B cell (primary cell): ENCODE measurements around the gene PDCD11. TPM values are rescaled to one million over a fixed set of nuclear protein-coding genes. Genes with fewer than 3 reads are reported as not detected.
A peak's percentile ranks its signal among the peaks of the same experiment; 100 is the strongest.

ENCODE experiments used
- ATAC-seq: fragments of 200-7000 bp; cut with Tn5 transposase; one replicate; pipeline ENCODE4 v1.10.0; 2021; ENCODE audit warnings: low read depth, mild to moderate bottlenecking, moderate number of reproducible peaks, moderate library complexity
- CTCF ChIA-PET: fragments of 350-600 bp; sonication (Branson Sonifier 250); formaldehyde crosslinking; loops from one replicate; lab custom pipeline; 2021; ENCODE audit warnings: antibody characterized with exemption, inconsistent platforms; lab: Charles Lee
- POLR2A ChIA-PET: fragments of 350-600 bp; sonication (Branson Sonifier 250); formaldehyde crosslinking; loops from one replicate; lab custom pipeline; 2021; ENCODE audit warnings: antibody characterized with exemption; lab: Charles Lee
- DNase-seq: peaks from one replicate; pipeline ENCODE4 v3.0.0; 2013
- H2AFZ ChIP-seq: 2 replicates; pipeline ENCODE4 v1.6.1; 2012; ENCODE audit warnings: mild to moderate bottlenecking, low read depth, low read length; ENCODE audit not compliant: insufficient read depth, poor library complexity, severe bottlenecking
- H3K27ac ChIP-seq, 2 donors: 1 replicate in 1 of 2; 2 replicates in 1 of 2; pipeline ENCODE4 v1.5.1; 2012 to 2013; ENCODE audit warnings: low read length in 2 of 2, mild to moderate bottlenecking in 2 of 2, moderate library complexity in 1 of 2
- H3K27me3 ChIP-seq, 4 experiments: fragments of 200-600 bp in 1 of 4; sonication (generic) in 1 of 4; replicated peaks in 1 of 4; 1 replicate in 2 of 4; 2 replicates in 2 of 4; pipeline versions ENCODE4 v1.6.1 to v1.7.0; 2013 to 2016; ENCODE audit warnings: low read length in 3 of 4, mild to moderate bottlenecking in 2 of 4, mixed read lengths in 1 of 4, moderate library complexity in 1 of 4; ENCODE audit not compliant: insufficient read depth in 4 of 4, control insufficient read depth in 3 of 4; ENCODE audit errors: control extremely low read depth in 1 of 4
- H3K36me3 ChIP-seq, 2 experiments: replicated peaks in 1 of 2; 1 replicate in 1 of 2; 2 replicates in 1 of 2; pipeline versions ENCODE4 v1.6.1 to v1.7.1; 2013; ENCODE audit warnings: low read length in 1 of 2; ENCODE audit not compliant: insufficient read depth in 2 of 2, control insufficient read depth in 1 of 2; ENCODE audit errors: control extremely low read depth in 1 of 2, extremely low read depth in 1 of 2
- H3K4me1 ChIP-seq, 2 donors: fragments of 200-600 bp in 1 of 2; sonication (generic) in 1 of 2; 1 replicate in 1 of 2; 2 replicates in 1 of 2; pipeline versions ENCODE4 v1.5.1 to v1.6.1; 2013 to 2017; ENCODE audit warnings: low read length in 2 of 2; ENCODE audit not compliant: control insufficient read depth in 2 of 2, insufficient read depth in 2 of 2
- H3K4me2 ChIP-seq: replicated peaks from 2 replicates; pipeline ENCODE3; 2012; ENCODE audit warnings: mild to moderate bottlenecking, low read depth, low read length; ENCODE audit not compliant: poor library complexity, severe bottlenecking
- H3K4me3 ChIP-seq, 5 experiments: fragments of 200-600 bp in 1 of 5; sonication (generic) in 1 of 5; 1 replicate in 3 of 5; 2 replicates in 2 of 5; pipeline versions ENCODE4 v1.5.1 to v1.7.0; 2011 to 2016; ENCODE audit warnings: low read length in 4 of 5, mild to moderate bottlenecking in 4 of 5, low read depth in 2 of 5, control low read depth in 1 of 5, moderate library complexity in 1 of 5; ENCODE audit not compliant: insufficient read depth in 1 of 5; ENCODE audit errors: control extremely low read depth in 1 of 5, extremely low read depth in 1 of 5
- H3K79me2 ChIP-seq: fragments of 200-600 bp; sonication (generic); one replicate; pipeline ENCODE4 v1.6.0; 2016; ENCODE audit warnings: low read length; ENCODE audit not compliant: control insufficient read depth, insufficient read depth
- H3K9ac ChIP-seq: fragments of 200-600 bp; sonication (generic); 2 replicates; pipeline ENCODE4 v1.6.1; 2017; ENCODE audit warnings: mild to moderate bottlenecking, low read length, moderate library complexity
- H3K9me3 ChIP-seq, 3 donors: one replicate each; pipeline versions ENCODE4 v1.6.1 to v1.7.1; 2013; ENCODE audit warnings: low read length in 2 of 3; ENCODE audit not compliant: control insufficient read depth in 2 of 3, insufficient read depth in 1 of 3; ENCODE audit errors: control extremely low read depth in 1 of 3
- H4K20me1 ChIP-seq: 2 replicates; pipeline ENCODE4 v1.6.0; 2012; ENCODE audit warnings: mild to moderate bottlenecking, low read length; ENCODE audit not compliant: insufficient read depth, control insufficient read depth, poor library complexity, severe bottlenecking
- H3K27ac Mint-ChIP-seq: one replicate; pipeline ENCODE4 v1.8.0; 2021; ENCODE audit warnings: mixed read lengths
- H3K27me3 Mint-ChIP-seq: one replicate; pipeline ENCODE4 v1.8.0; 2021; ENCODE audit warnings: mixed read lengths
- H3K4me1 Mint-ChIP-seq: one replicate; pipeline ENCODE4 v1.8.0; 2021; ENCODE audit warnings: mixed read lengths
- H3K4me3 Mint-ChIP-seq: one replicate; pipeline ENCODE4 v1.8.0; 2021; ENCODE audit warnings: mixed read lengths
- H3K9me3 Mint-ChIP-seq: one replicate; pipeline ENCODE4 v1.8.0; 2022; ENCODE audit warnings: mixed read lengths; ENCODE audit not compliant: insufficient read depth
- EZH2 ChIP-seq: IDR thresholded peaks from 2 replicates; pipeline ENCODE4 v1.6.1; 2012; ENCODE audit warnings: borderline replicate concordance, low read depth, mild to moderate bottlenecking, moderate library complexity, low read length; ENCODE audit not compliant: insufficient read depth, poor library complexity, severe bottlenecking
- WGBS: methylation state at CpG from one replicate; pipeline ENCODE4 v1.1.5; 2013; ENCODE audit warnings: missing lambda C conversion rate; ENCODE audit not compliant: insufficient coverage; 5-methylcytosine and 5-hydroxymethylcytosine counted together
- intact Hi-C: fragments of 100-400 bp; cut with micrococcal nuclease; formaldehyde crosslinking; loops from one replicate; pipeline ENCODE4 v1.10.0; 2022
- polyA plus RNA-seq: library from polyadenylated mRNA; depleted of rRNA; stranded (reverse); fragments of >200 nt; gene quantifications from 2 replicates; pipeline ENCODE4 v1.2.3, GENCODE V29; 2012
- total RNA-seq, 2 donors: library from RNA; stranded (reverse); fragments of 120-200 nt in 1 of 2; gene quantifications; 1 replicate in 1 of 2; 2 replicates in 1 of 2; pipeline versions ENCODE4 v1.2.3 to v1.2.4, GENCODE V29; 2013 to 2022
- TF ChIP-seq, protein P1 (sequence below): fragments of 200-600 bp; IDR thresholded peaks from one replicate; pipeline ENCODE4 v1.8.0; 2022; ENCODE audit warnings: antibody characterized with exemption, mild to moderate bottlenecking

Gene PDCD11
- total and polyA plus RNA-seq, 2 donors (not counting 1 experiment from before 2014, with no cell fraction given), result 15.9 to 42.3 TPM

DNA sequence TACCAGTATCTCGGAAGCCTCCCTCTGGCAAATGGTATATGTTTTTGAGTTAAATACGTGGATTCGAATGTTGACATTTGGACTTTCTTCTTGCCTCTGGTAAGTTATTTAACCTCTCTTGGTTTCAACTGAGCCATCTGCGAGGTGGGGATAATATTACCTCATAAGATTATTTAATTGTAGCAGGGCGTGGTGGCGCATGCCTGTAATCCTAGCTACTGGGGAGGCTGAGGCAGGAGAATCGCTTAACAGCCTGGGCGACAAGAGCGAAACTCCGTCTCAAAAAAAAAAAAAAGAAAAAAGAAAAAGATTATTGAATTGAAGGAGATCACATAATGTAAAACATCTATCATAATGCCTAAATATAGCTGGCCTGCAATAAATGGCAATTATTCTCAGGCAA is 29.0 kb upstream of the PDCD11 start:
- ChIA-PET CTCF (interaction anchor here (1.0 to 1.3 kb wide), 3 partner anchors 17 to 451 kb away, joined by 3 read pairs; no protein-coding TSS in a partner anchor), POLR2A (interaction anchor here (0.5 to 2.0 kb wide), 8 partner anchors 11 to 725 kb away, joined by 3 to 8 read pairs (median 4); partner anchors contain the start of genes ATP5MK, CNNM2, PCGF6 and PDCD11)
- H3K4me3 ChIP-seq, result peak overlapping the region; percentile 59 to 93 (median 88)
- H3K4me2 ChIP-seq, result peak overlapping the region; percentile 84
- intact Hi-C loops, result loop anchor here (1.0 to 10.0 kb wide), 4 partner anchors 16 to 755 kb away; partner anchors contain the start of genes PCGF6, SFR1 and WBP1L
- peak overlapping the region; percentile 97 for H2AFZ ChIP-seq
- Mint-ChIP-seq H3K27me3 (no peaks in the 10 kb centered on the region), H3K4me3 (peak overlapping the region; percentile 98), H3K4me1 (peaks cover 10% of the 10 kb centered on the region), H3K27ac (peak overlapping the region; percentile 97), H3K9me3 (no peaks in the 10 kb centered on the region)
- H3K36me3 ChIP-seq, result no peaks in the 10 kb centered on the region
- ATAC-seq, result no peak
- no peaks in the 10 kb centered on the region for H3K9me3 ChIP-seq
- H3K79me2 ChIP-seq, result peaks cover 27% of the 10 kb centered on the region
- no CpG with 5 or more reads among the region's 10 CpGs for WGBS
- no peak for DNase-seq
- H3K9ac ChIP-seq, result peak overlapping the region; percentile 73
- H3K4me1 ChIP-seq, result peaks cover 3 to 16% of the 10 kb centered on the region in 2 donors
- TF ChIP-seq, protein P1, sequence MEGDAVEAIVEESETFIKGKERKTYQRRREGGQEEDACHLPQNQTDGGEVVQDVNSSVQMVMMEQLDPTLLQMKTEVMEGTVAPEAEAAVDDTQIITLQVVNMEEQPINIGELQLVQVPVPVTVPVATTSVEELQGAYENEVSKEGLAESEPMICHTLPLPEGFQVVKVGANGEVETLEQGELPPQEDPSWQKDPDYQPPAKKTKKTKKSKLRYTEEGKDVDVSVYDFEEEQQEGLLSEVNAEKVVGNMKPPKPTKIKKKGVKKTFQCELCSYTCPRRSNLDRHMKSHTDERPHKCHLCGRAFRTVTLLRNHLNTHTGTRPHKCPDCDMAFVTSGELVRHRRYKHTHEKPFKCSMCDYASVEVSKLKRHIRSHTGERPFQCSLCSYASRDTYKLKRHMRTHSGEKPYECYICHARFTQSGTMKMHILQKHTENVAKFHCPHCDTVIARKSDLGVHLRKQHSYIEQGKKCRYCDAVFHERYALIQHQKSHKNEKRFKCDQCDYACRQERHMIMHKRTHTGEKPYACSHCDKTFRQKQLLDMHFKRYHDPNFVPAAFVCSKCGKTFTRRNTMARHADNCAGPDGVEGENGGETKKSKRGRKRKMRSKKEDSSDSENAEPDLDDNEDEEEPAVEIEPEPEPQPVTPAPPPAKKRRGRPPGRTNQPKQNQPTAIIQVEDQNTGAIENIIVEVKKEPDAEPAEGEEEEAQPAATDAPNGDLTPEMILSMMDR, result no peak
- no peak for TF ChIP-seq EZH2
- H4K20me1 ChIP-seq, result no peaks in the 10 kb centered on the region
- peak overlapping the region; percentile 62 to 81 for H3K27ac ChIP-seq
- H3K27me3 ChIP-seq, result no peaks in the 10 kb centered on the region
